Glutamatergic neuron (in vitro differentiated cells): ENCODE measurements around the gene MAML1. TPM values are rescaled to one million over a fixed set of nuclear protein-coding genes. Genes with fewer than 3 reads are reported as not detected.

Experiments
- DNase-seq: peaks from one replicate; pipeline ENCODE4 v3.0.0; 2022
- H3K27ac Mint-ChIP-seq: one replicate; pipeline ENCODE4 v1.8.0; 2020; ENCODE audit warnings: mild to moderate bottlenecking, mixed read lengths, inconsistent platforms; ENCODE audit not compliant: unreplicated experiment
- H3K27me3 Mint-ChIP-seq: one replicate; pipeline ENCODE4 v1.8.0; 2020; ENCODE audit warnings: mild to moderate bottlenecking, moderate library complexity, mixed read lengths, inconsistent platforms; ENCODE audit not compliant: unreplicated experiment
- H3K36me3 Mint-ChIP-seq: one replicate; pipeline ENCODE4 v1.8.0; 2020; ENCODE audit warnings: mild to moderate bottlenecking, mixed read lengths, inconsistent platforms; ENCODE audit not compliant: unreplicated experiment
- H3K4me1 Mint-ChIP-seq: one replicate; pipeline ENCODE4 v1.8.0; 2020; ENCODE audit warnings: mild to moderate bottlenecking, low read depth, mixed read lengths, inconsistent platforms; ENCODE audit not compliant: unreplicated experiment
- H3K4me3 Mint-ChIP-seq: one replicate; pipeline ENCODE4 v1.8.0; 2020; ENCODE audit warnings: mild to moderate bottlenecking, mixed read lengths, inconsistent platforms; ENCODE audit not compliant: unreplicated experiment
- H3K9me3 Mint-ChIP-seq: one replicate; pipeline ENCODE4 v1.8.0; 2020; ENCODE audit warnings: mild to moderate bottlenecking, moderate library complexity, mixed read lengths, inconsistent platforms; ENCODE audit not compliant: unreplicated experiment
- CTCF ChIP-seq: fragments of 200-600 bp; sonication (generic); IDR thresholded peaks from one replicate; pipeline ENCODE4 v1.5.0; 2021; ENCODE audit not compliant: partially characterized antibody, unreplicated experiment
- total RNA-seq: library from RNA; stranded (reverse); fragmentation: NEBNext Ultra II Directional; extraction: Animal tissue kit (Norgen Biotek cat#: 25700); gene quantifications from one replicate; pipeline ENCODE4 v1.2.1, GENCODE V29; 2021; ENCODE audit not compliant: unreplicated experiment

MAML1 gene
- total RNA-seq, 1 donor from 2014 or later = 30.0 TPM

- Mint-ChIP-seq H3K27ac (no peak overlapping the region), H3K4me3 (peak overlapping the region; percentile 47), H3K4me1 (no peaks in the 10 kb centered on the region), H3K27me3 (peaks cover 10% of the 10 kb centered on the region), H3K36me3 (peaks cover 9% of the 10 kb centered on the region), H3K9me3 (peaks cover 10% of the 10 kb centered on the region)
- no peak for DNase-seq
- no peak for TF ChIP-seq CTCF
Observed at GRCh38 chr5:179796877-179797608, 64.4 kb downstream of the MAML1 start.

GRCh38 chr5:179797741-179798140 lies 65.1 kb downstream of the MAML1 start:
- peaks cover 10% of the 10 kb centered on the region for H3K9me3 Mint-ChIP-seq
- TF ChIP-seq CTCF = no peak
- no peak overlapping the region for H3K4me3 Mint-ChIP-seq
- H3K27ac Mint-ChIP-seq = no peak overlapping the region
- H3K36me3 Mint-ChIP-seq = peaks cover 9% of the 10 kb centered on the region
- H3K4me1 Mint-ChIP-seq = no peaks in the 10 kb centered on the region
- peaks cover 10% of the 10 kb centered on the region for H3K27me3 Mint-ChIP-seq
- no peak for DNase-seq

- Mint-ChIP-seq H3K36me3 (peaks cover 9% of the 10 kb centered on the region), H3K4me3 (no peak overlapping the region), H3K9me3 (peaks cover 8% of the 10 kb centered on the region), H3K27me3 (peaks cover 8% of the 10 kb centered on the region), H3K4me1 (no peaks in the 10 kb centered on the region), H3K27ac (no peak overlapping the region)
- no peak for TF ChIP-seq CTCF
- no peak for DNase-seq
Observed at GRCh38 chr5:179798144-179798770, 65.6 kb downstream of the MAML1 start.

GRCh38 chr5:179798771-179799643 lies 66.4 kb downstream of the MAML1 start:
- H3K27ac Mint-ChIP-seq = no peak overlapping the region
- no peak for DNase-seq
- peaks cover 8% of the 10 kb centered on the region for H3K27me3 Mint-ChIP-seq
- no peaks in the 10 kb centered on the region for H3K4me1 Mint-ChIP-seq
- peaks cover 8% of the 10 kb centered on the region for H3K9me3 Mint-ChIP-seq
- H3K36me3 Mint-ChIP-seq = peaks cover 9% of the 10 kb centered on the region
- no peak overlapping the region for H3K4me3 Mint-ChIP-seq
- no peak for TF ChIP-seq CTCF
